NK-92 treated with Interleukin-12 subunit alpha and Interleukin-12 subunit beta, amount 100 ng/mL, for 24 hours (cell line): ENCODE measurements around the gene APOL6.
"Not testable (repeated sequence)": the region's sequence is repeated elsewhere in the genome, so short reads cannot be mapped to it uniquely, and the experiment has no call there.

ENCODE experiments used
- DNase-seq: peaks from one replicate; lab custom pipeline; 2025; lab: John Stamatoyannopoulos, UW

Gene APOL6

GRCh38 chr22:35638410-35638809 lies 9.8 kb upstream of the APOL6 start:
- DNase-seq: no peak

- no peak for DNase-seq
Measured at GRCh38 chr22:35641494-35642120, 6.6 kb upstream of the APOL6 start.

DNA sequence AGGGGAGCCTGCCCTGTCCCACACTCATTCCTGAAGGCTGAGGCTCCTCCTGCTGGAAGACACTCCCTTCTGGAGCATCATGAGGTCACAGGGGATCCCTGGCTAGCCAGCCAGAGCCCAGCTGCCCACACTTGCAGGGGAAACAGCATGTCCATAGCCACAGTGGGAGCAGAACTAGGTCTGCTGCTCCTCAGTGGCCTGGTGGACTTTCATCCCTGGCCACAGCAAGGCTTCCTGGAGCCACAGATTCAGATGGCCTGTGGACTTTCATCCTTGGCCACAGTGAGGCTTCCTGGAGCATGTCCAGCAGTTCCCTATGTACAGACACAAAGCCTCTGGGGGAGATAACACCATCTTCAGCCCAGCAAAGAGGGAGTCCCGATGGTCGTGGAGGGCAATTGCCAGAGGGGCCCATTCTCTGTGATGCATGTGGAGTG lies 5.9 kb upstream of the APOL6 start:
- DNase-seq: no peak

DNA sequence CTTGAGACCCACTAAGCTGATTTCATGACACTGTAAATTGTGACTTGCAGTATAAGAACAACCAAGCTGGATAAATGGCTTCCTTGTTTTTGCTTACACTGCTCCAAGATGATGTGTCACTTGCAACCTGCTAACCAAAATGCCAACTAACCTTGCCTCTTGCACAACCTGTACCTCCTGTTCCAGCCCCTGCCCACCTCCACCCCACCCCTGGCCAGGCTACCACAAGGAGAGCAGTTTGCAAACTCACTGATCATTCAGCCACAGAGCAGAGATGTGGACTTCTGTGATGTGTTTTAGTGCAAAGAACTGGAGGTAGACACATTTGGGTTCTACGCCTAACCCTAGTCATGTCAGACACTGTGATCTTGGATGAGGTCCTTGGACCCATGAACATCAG lies 4.3 kb upstream of the APOL6 start:
- DNase-seq: no peak

- DNase-seq: no peak
Measured at GRCh38 chr22:35645646-35646045, 2.6 kb upstream of the APOL6 start.

DNA sequence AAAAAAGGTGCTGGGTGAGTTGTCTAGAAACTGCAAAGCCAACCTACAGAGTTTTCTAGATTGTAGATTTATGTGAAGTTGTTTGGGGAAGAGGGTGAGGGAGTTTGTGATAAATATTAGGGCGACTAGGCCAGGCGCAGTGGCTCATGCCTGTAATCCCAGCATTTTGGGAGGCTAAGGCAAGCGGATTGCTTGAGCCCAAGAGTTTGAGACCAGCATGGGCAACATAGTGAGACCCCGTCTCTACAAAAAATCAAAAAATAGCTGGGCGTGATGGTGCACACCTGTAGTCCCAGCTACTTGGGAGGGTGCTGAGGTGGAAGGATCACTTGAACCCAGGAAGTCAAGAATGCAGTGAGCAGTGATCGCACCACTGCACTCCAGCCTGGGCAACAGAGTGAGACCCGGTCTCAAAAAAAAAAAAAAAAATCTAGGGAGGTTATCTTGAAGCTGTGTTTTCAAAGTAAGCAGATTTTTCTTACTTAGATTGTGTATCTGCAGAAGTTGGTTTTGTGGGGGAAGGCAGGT lies 844 bp downstream of the APOL6 start:
- DNase-seq: no peak

DNA sequence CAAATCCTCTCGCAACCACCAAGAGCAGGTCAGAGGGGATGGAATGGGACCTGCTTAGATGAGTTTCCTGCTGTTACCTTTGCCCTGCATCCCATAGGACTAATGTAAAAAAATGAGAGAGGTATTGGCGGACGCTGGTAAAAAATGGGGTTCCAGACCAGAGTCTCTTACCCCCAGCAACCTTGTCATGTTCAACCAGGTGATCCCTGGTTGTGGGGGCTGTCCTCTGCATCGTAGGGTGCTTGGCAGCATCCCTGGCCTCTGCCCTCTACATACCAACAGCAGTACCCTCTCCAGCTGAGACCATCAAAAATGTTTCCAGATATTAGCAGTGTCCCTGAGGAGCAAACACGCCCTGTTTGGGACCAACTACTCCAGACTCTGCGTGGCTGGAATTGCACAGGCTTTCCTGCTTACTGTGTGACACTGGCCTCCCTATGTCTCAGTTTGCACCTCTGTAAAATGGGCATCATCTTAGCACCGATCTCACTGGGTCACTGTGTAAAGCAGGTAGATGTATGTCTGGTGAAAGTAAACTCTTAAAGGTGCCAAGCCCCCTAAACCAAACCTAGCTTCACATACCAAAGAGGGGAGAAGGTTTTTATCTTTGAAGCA lies 1.5 kb downstream of the APOL6 start:
- no peak for DNase-seq

GRCh38 chr22:35651085-35651484 lies 2.8 kb downstream of the APOL6 start:
- no peak for DNase-seq

DNA sequence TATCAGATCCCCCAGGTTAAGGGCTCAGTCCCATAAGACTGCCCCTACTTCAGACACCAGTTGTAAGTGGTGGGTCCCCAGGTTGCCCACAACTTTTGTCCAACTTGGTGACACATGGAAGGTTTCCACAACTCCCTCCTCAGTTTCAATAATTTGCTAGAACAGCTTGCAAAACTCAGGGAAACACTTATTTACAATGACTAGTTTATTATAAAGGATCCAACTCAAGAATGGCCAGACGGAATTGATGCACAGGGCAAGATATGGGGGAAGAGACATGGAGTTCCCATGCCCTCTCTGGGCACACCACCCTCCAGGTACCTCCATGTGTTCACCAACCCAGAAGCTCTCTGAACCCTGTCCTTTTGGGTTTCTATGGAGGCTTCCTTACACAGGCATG lies 5.6 kb downstream of the APOL6 start:
- DNase-seq: no peak

GRCh38 chr22:35656284-35656752 lies 8.1 kb downstream of the APOL6 start:
- DNase-seq: no peak

DNA sequence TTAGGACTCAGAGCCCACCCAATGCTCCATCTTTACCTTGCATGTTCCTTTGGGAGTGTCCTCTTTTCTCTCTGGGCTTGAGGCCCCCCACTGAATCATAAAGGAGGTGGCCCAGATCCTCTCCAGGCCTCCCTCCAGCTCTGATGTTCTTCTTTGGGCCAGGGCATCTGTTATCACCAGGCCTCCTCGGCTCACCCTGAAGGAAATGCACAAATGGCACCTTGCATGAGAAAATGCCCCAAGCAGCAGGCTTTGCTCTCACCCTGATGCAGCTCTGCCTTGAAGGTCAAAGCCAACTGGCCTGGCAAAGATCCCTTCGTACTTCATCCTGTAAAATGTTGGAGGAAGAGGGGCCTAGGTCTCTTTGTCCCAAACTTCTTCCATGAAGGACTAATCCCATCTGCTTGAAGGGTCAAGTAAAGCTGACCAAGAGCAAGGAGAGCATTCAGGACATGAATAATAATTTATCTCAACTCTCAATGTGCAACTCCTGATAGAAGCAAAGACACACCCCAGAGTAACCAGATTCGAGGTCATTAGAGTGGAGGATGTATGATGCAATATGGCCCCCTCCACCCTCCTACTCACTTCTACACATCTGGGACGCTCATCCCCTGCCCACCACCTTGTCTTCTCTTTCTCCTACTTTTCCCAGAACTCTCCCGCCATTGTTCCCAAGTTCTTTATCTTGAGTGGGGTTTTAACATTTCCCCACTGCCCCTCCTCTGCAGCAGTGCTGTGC lies 9.5 kb downstream of the APOL6 start:
- no peak for DNase-seq

DNA sequence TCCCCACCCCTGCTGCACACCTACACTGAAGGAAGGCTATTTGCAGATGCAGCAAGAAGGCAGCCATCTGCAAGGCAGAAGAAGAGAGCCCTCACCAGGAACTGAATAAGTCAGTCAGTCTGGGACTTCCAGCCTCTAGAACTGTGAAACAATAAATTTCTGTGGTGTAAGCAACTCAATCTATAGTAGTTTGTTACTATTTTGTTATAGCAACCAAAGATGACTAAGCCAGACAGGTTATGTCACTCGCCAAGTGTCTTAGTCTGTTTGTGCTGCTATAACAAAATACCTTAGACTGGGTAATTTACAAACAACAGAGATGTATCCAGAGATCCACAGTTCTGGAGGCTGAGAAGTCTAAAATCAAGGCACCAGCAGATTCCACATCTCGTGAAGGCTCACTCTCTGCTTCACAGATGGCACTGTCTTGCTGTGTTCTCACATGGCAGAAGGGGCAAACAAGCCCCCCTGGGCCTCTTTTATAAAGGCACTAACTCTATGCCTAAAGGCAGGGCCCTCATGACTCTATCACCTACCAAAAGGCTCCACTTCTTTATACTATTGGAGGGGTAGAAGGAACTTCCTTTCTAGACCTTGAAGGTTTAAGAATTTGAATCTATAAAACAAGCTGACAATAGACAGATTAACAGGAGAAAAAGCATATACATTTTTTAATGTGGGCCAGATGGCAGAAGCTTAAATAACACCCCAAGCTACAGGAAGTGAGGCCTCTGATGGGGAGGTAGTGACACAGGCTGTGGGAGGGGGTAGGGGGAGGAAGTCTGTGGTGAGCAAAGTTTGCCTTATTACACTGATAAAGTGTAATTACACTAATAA lies 12.3 kb downstream of the APOL6 start:
- peak; percentile 44 for DNase-seq

DNA sequence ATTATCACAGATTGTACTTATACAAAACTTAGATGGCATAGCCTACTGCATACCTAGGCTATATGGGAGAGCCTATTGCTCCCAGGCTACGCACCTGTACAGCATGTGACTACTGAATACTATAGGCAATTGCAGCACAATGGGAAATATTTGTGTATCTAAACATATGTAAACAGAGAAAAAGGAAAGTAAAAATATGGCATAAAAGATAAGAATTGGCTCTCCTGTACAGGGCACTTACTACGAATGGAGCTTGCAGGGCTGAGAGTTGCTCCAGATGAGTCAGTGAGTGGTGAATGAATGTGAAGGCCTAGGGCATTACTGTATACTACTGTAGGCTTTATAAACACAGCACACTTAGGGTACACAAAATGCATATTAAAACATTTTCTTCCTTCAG lies 13.2 kb downstream of the APOL6 start:
- no peak for DNase-seq

GRCh38 chr22:35662914-35663313 lies 14.7 kb downstream of the APOL6 start:
- DNase-seq: no peak

GRCh38 chr22:35663371-35663770 lies 15.1 kb downstream of the APOL6 start:
- DNase-seq: no peak

GRCh38 chr22:35664955-35665587 lies 16.8 kb downstream of the APOL6 start:
- DNase-seq: no peak

- DNase-seq: not testable (repeated sequence)
Measured at GRCh38 chr22:35666699-35667098, 18.5 kb downstream of the APOL6 start.

DNA sequence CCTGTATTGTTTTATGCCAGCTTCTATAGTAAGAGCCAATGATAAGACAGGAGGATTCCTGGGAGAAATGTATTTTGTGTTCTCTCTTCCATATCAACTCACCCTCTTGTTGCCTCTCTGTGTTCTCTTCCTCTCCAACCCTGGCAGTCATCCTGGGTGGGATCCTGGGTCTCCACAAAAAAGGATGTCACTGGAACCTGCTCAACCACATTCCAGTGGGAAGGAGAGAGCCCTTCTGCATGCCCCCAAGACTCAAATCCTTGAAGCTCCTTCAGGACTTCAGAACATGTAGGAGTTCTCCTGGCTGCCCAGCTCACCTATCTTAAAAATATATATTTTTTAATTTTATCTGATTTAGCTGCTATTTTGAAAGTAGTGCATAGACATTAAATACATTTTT lies 26.1 kb downstream of the APOL6 start:
- no peak for DNase-seq

DNA sequence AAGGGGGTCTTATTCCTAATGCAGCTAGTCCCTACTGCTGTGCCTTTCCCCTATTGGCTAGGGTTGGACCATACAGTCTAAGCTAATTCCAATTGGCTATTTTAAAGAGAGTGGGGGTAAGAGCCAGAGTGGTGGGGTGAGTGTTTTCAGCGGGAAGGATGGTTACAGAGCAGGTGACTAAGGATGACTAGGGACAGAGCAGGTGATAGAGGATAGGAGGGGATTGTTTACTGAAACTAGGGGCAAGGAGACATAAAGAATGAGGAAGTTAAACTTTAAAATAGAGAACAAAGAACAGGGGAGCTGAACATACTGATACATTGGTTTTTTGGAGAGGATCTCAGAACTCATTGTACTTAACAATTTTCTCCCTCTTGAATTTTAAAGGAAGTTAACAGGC lies 27.8 kb downstream of the APOL6 start:
- not testable (repeated sequence) for DNase-seq

- DNase-seq: no peak
Measured at GRCh38 chr22:35677460-35678187, 29.4 kb downstream of the APOL6 start.

DNA sequence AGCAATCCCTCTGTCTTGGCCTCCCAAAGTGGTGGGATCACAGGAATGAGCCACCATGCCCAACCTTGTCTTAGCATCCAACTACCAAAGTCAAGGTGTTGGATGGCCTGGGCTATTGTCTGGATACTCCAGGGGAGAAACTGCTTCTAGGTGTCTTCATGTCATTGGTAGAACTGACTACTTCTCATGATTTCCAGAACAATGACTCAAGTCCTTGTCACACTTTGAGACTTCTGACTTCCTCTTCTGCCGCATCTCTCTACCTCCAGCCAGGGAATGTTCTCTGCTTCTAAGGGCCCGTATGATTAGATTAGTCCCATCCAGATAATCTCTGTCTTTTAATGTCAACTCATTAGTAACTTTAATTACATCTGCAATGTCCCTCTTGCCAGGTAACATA lies 30.6 kb downstream of the APOL6 start:
- DNase-seq: no peak
